GM21390 (cell line): ENCODE measurements around the gene SIX6.

Experiments
- ATAC-seq: cut with Tn5 transposase; IDR thresholded peaks from one replicate; pipeline ENCODE4 v1.9.1; 2021; ENCODE audit not compliant: unreplicated experiment

SIX6 gene

DNA sequence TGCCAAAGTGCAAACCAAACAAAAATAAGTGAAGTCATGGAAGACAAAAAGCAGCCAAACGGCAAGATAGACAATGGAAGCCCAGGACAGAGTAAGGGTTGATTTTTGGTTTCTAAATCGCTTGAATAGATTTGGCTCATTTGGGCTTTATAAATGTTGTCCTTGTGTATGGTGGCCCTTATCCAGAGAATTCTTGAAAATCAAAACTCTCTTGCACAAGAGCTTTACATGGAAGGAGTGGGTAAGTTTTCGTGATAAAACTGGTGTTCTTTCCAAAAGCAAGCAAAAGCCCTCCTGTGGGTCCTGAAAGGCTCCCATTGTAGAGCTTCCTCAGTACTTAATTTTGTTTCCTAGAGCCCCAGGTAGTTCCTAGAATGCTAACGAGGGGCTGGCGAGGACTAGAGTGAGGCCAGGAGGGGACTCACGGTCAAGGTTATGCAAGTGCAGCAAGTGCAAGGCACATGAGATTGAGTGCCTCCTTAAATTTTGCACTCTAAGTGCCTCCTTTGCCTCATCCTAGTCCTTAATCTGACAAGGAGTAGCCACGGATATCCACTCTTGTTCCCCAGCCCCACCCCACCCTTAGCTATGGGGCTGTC is 4.1 kb downstream of the SIX6 start:
- ATAC-seq: no peak

DNA sequence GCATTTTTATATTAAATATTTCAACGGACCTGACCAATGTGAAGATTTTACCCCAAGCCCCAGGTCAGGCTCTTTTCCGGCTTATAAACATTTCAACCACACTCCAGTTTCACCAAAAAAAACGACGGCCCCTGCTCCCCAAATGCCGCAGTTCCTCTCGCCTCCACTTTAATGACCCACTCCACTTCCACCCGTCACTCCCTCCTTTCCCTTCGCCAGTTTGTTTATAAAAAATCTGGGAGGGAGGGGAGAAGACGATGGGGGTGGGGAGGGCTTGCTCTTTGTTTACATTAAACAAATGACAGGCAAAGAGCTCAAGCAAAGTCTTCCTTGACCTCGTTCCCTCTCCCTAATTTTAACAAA is 5.4 kb downstream of the SIX6 start:
- ATAC-seq: no peak

DNA sequence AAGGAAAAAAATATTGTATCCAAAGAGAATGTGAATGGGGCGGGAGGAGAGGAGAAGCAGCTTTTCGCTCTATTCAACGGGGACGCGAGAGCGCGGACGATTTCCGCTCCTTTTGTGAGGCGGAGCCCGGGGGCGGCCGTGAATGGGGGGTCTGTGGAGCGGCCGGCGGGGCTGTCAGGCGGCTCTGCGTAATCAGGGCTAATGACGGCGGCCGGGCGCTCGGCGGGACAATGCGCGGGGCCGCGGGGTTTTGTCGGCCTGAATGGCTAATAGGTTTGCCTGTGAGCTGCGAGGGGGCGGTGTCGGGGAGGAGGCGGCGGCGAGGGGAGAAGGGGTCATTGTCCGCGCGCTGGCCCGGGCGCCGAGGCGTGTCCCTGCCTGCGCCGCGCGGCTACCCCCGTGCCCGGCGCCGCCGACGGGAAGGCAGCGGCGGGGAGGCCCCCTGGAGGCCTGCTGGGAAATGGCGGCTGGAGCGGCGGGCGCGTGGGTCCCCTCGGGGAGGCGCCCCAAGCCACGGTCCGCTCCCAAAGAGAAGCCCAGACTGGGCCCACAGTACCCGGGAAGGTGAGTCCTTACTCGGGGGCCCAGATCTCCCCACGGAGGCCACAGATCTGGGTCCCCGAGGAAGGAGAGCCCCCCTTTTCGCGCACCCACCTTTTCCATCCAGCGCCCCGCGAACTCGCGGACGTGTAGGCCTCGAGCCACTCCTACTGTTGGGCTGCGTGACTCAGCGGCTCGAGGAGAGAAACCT is 6.0 kb downstream of the SIX6 start:
- ATAC-seq: no peak

GRCh38 chr14:60515511-60516289 is 6.8 kb downstream of the SIX6 start:
- no peak for ATAC-seq

GRCh38 chr14:60532442-60532841 is 23.5 kb downstream of the SIX6 start:
- ATAC-seq: no peak

DNA sequence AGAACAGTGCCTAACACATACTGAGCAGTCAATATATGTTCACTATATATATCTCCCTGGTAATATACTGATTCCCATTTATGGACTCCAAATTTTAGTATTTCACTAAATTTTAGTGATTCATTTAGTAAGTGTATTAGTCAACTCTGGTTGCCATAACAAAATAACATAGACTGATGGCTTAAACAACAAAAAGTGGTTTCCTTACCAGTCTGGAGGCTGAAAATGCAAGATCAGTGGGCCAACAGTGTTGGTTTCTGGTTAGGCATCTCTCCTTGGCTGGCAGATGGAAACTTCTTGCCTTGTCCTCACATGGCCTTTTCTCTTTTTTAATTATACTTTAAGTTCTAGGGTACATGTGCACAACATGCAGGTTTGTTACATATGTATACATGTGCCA is 28.7 kb downstream of the SIX6 start:
- ATAC-seq: no peak

DNA sequence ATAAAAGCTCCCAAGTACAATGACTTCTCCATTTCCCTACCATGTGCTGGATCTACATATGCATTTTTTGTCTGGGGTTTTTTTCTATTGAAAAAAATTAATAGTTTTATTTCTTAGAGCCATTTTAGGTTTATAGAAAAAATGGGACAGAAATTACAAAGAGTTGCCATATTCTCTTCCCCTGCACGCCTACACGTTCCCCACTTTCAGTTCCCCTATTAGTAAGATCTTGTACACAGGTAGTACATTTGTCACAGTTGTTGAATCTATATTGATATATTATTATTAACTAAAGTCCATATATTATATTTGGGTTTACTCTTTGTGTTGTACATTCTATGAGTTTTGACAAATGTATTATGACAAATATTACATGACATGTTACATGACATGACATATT is 35.7 kb downstream of the SIX6 start:
- ATAC-seq: no peak

DNA sequence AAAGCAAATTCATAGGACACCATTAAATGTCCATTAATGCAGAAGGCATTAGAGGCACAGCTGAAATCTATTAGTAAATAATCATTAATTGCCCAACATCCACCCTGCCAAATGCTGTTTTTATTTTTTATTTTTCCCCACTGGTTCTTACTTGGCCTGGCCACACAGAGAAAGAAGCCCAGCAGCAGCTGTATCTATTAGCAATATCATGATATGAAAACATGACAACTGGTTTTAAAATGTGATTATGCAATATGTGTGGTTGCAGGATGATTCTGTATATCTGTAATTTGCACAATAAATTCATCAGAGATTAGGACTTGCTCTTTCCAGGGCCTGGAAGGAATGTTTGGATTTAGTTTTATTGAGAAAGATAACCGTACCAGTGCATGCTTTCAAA is 44.9 kb downstream of the SIX6 start:
- no peak for ATAC-seq

GRCh38 chr14:60561845-60562746 is 53.1 kb downstream of the SIX6 start:
- no peak for ATAC-seq
